WI38 (cell line): Measurements from ENCODE around the gene PCBP3.

Source experiments
- H3K4me3 ChIP-seq: 2 replicates; pipeline ENCODE4 v1.5.1; 2011; ENCODE audit warnings: low read depth, mild to moderate bottlenecking, control low read depth, low read length
- CTCF ChIP-seq: IDR thresholded peaks from 2 replicates; pipeline ENCODE4 v1.5.1; 2012; ENCODE audit warnings: low read depth, mild to moderate bottlenecking, control low read depth, low read length

Gene PCBP3

GRCh38 chr21:45820171-45821091 is 176.9 kb downstream of the PCBP3 start:
- no peak overlapping the region for H3K4me3 ChIP-seq
- TF ChIP-seq CTCF = peak; percentile 83

- no peak overlapping the region for H3K4me3 ChIP-seq
- TF ChIP-seq CTCF = no peak
Observed at GRCh38 chr21:45821315-45821962, 177.9 kb downstream of the PCBP3 start.

DNA sequence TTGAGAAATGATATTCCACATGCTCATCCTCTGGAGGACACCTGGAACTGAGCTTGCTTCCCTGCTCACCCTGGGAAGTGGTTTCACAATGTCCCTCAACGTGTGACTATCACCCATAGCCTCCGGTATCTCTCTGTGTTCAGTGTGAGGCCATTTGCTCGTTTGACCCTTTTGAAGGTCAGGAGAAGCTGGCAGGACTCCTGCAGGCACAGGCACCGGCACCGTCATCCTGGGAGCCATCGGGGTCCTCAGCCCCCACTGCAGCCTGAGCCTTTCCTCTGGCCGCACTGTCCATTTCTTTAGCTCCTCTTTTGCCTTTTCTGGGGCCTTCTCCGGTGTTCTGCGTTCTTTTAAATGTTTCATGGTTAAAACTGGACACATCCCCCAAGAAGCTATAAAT is 178.5 kb downstream of the PCBP3 start:
- TF ChIP-seq CTCF = no peak
- H3K4me3 ChIP-seq = no peak overlapping the region

DNA sequence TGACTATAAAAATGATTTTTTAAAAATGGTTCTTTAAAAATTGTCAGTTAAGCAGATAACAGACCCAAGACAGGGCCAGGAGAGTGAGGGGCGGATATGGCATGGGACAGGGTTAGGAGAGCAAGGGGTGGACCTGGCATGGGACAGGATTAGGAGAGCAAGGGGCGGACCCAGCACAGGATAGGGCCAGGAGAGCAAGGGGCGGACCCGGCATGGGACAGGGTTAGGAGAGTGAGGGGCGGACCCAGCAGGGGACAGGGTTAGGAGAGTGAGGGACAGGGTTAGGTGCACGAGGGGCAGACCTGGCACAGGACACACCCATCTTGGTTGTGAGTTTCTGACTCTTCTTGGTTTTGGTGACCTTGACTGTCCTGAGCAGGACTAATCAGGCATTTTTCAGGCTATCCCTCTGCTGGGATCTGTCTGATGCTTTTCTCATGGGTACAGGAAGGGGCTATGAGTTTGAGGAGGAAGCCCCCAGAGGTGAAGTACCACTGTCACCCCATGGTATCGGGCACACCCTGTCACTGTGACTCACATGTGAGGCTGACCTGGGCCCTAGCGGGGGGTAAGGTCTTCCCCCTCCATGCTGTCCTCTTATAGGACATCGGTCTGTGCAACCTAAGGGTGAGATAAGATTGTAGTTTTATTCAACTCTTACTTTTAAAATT is 179.0 kb downstream of the PCBP3 start:
- no peak for TF ChIP-seq CTCF
- no peak overlapping the region for H3K4me3 ChIP-seq

DNA sequence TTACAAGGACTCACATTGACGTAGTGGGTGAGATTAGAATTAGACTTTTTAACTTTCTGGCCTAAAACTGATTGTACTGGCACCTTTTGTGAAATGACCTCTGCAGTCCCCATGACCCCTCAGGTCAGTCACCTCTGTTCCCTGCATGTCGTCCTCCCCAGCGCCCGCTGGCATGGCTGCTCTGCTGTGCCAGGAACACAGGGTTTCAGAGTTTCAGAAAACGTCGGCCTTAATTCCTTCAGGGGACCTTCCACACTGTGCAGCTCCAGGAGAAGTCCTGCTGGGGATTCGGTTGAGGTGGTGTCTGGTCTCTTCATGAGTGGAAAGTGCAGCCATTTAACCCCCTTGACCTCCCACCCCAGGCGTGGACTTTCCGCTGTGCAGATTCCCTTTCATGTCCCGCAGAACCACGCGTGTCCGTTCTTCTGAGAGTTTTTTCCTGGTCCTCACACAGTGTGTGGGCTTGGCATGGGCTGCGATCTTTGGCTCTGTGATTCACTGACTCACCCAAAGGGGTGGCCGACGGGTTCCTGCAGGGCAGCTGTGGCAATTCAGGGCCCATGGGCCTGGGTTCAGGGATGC is 179.7 kb downstream of the PCBP3 start:
- no peak overlapping the region for H3K4me3 ChIP-seq
- no peak for TF ChIP-seq CTCF

GRCh38 chr21:45824546-45825215 is 181.2 kb downstream of the PCBP3 start:
- no peak for TF ChIP-seq CTCF
- no peak overlapping the region for H3K4me3 ChIP-seq
